Urinary bladder (tissue), 4 donors: ENCODE measurements around the gene CRHR2. TPM values are rescaled to one million over a fixed set of nuclear protein-coding genes. Genes with fewer than 3 reads are reported as not detected.

Experiments used
- DNase-seq: peaks from one replicate; pipeline ENCODE4 v3.0.0-alpha.2; 2015; ENCODE audit errors: extremely low spot score
- H3K27ac ChIP-seq: one replicate; pipeline ENCODE4 v1.5.1; 2013; ENCODE audit warnings: low read depth, mild to moderate bottlenecking, moderate library complexity
- H3K36me3 ChIP-seq: one replicate; pipeline ENCODE4 v1.6.1; 2013; ENCODE audit warnings: mild to moderate bottlenecking, moderate library complexity; ENCODE audit not compliant: insufficient read depth
- H3K4me1 ChIP-seq: one replicate; pipeline ENCODE4 v1.6.1; 2013; ENCODE audit warnings: mild to moderate bottlenecking, moderate library complexity; ENCODE audit not compliant: insufficient read depth
- H3K4me3 ChIP-seq: one replicate; pipeline ENCODE4 v1.5.1; 2013; ENCODE audit warnings: low read depth, low read length
- WGBS: extraction: QIAGEN DNeasy Blood & Tissue Kit; methylation state at CpG from one replicate; pipeline ENCODE4 v1.1.7; 2013; 5-methylcytosine and 5-hydroxymethylcytosine counted together
- polyA plus RNA-seq: library from polyadenylated mRNA; stranded (reverse); fragments of 200-250 nt; gene quantifications from one replicate; pipeline ENCODE4 v1.2.3, GENCODE V29; 2013
- total RNA-seq: library from RNA; depleted of rRNA; stranded (reverse); fragments of >200 nt; gene quantifications from one replicate; pipeline ENCODE4 v1.2.3, GENCODE V29; 2014
- donor health status: healthy with polysubstance abuse.
- donor health status: healthy.

CRHR2 gene
- total and polyA plus RNA-seq, 2 donors = 0.03 to 0.16 TPM

- peaks cover 4% of the 10 kb centered on the region for H3K36me3 ChIP-seq
These were observed 51.3 kb downstream of the CRHR2 start for GRCh38 chr7:30630986-30631385.

GRCh38 chr7:30627026-30627425 is 55.2 kb downstream of the CRHR2 start:
- DNase-seq = no peak
- 84% methylated on average over 4 of the region's 4 CpGs for WGBS
- Histone ChIP-seq H3K36me3 (peaks cover 7% of the 10 kb centered on the region), H3K4me1 (no peaks in the 10 kb centered on the region), H3K4me3 (no peak overlapping the region), H3K27ac (no peak overlapping the region)

More at GRCh38 chr7:30630986-30631385, 51.3 kb downstream of the CRHR2 start:
- Histone ChIP-seq H3K4me1 (no peaks in the 10 kb centered on the region), H3K27ac (no peak overlapping the region), H3K4me3 (no peak overlapping the region)
- no peak for DNase-seq
- WGBS = 95% methylated on average over 4 of the region's 4 CpGs

GRCh38 chr7:30625283-30625682 is 57.0 kb downstream of the CRHR2 start:
- no peak for DNase-seq
- Histone ChIP-seq H3K27ac (no peak overlapping the region), H3K36me3 (peaks cover 7% of the 10 kb centered on the region), H3K4me3 (no peak overlapping the region), H3K4me1 (no peaks in the 10 kb centered on the region)
- WGBS = 87% methylated on average over 1 of the region's 1 CpG

- WGBS = 68% methylated on average over 1 of the region's 1 CpG
- Histone ChIP-seq H3K36me3 (peaks cover 13% of the 10 kb centered on the region), H3K4me1 (no peaks in the 10 kb centered on the region), H3K4me3 (no peak overlapping the region), H3K27ac (no peak overlapping the region)
- DNase-seq = no peak
These were observed 63.3 kb downstream of the CRHR2 start for GRCh38 chr7:30618961-30619360.

GRCh38 chr7:30618080-30618676 is 64.1 kb downstream of the CRHR2 start:
- WGBS = 87% methylated on average over 4 of the region's 4 CpGs
- no peak overlapping the region for H3K4me3 ChIP-seq
- no peak for DNase-seq
- H3K27ac ChIP-seq = no peak overlapping the region
- peaks cover 11% of the 10 kb centered on the region for H3K36me3 ChIP-seq
- no peaks in the 10 kb centered on the region for H3K4me1 ChIP-seq

- H3K4me1 ChIP-seq = no peaks in the 10 kb centered on the region
- 61% methylated on average over 2 of the region's 2 CpGs for WGBS
- no peak overlapping the region for H3K4me3 ChIP-seq
- no peak overlapping the region for H3K27ac ChIP-seq
- no peak for DNase-seq
- peaks cover 9% of the 10 kb centered on the region for H3K36me3 ChIP-seq
These were observed 64.9 kb downstream of the CRHR2 start for GRCh38 chr7:30617359-30617758.

GRCh38 chr7:30616318-30616717 is 65.9 kb downstream of the CRHR2 start:
- Histone ChIP-seq H3K36me3 (peaks cover 7% of the 10 kb centered on the region), H3K4me1 (no peaks in the 10 kb centered on the region), H3K27ac (no peak overlapping the region), H3K4me3 (no peak overlapping the region)
- 74% methylated on average over 4 of the region's 4 CpGs for WGBS
- DNase-seq = no peak

- no peak for DNase-seq
- no peak overlapping the region for H3K27ac ChIP-seq
- peaks cover 2% of the 10 kb centered on the region for H3K36me3 ChIP-seq
- 95% methylated on average over 4 of the region's 4 CpGs for WGBS
- no peak overlapping the region for H3K4me3 ChIP-seq
- no peaks in the 10 kb centered on the region for H3K4me1 ChIP-seq
These were observed 68.6 kb downstream of the CRHR2 start for GRCh38 chr7:30613366-30614325.

- no peak for DNase-seq
- no peaks in the 10 kb centered on the region for H3K4me1 ChIP-seq
- no peak overlapping the region for H3K27ac ChIP-seq
- H3K4me3 ChIP-seq = no peak overlapping the region
- H3K36me3 ChIP-seq = no peaks in the 10 kb centered on the region
- 91% methylated on average over 6 of the region's 6 CpGs for WGBS
These were observed 69.5 kb downstream of the CRHR2 start for GRCh38 chr7:30612658-30613265.

- WGBS = 95% methylated on average over 3 of the region's 3 CpGs
- no peak overlapping the region for H3K27ac ChIP-seq
- no peaks in the 10 kb centered on the region for H3K4me1 ChIP-seq
- peaks cover 9% of the 10 kb centered on the region for H3K36me3 ChIP-seq
- DNase-seq = no peak
- no peak overlapping the region for H3K4me3 ChIP-seq
These were observed 76.4 kb downstream of the CRHR2 start for GRCh38 chr7:30605832-30606231.

GRCh38 chr7:30604901-30605300 is 77.4 kb downstream of the CRHR2 start:
- no peaks in the 10 kb centered on the region for H3K4me1 ChIP-seq
- no peak overlapping the region for H3K4me3 ChIP-seq
- DNase-seq = no peak
- H3K27ac ChIP-seq = no peak overlapping the region
- WGBS = 87% methylated on average over 3 of the region's 3 CpGs
- peaks cover 11% of the 10 kb centered on the region for H3K36me3 ChIP-seq
